Measurements from ENCODE around the gene FAM184B.

Gene FAM184B

GRCh38 chr4:17781300-17782287, at the start of gene FAM184B:
Gene FAM184B, minus strand, starts transcription at chr4:17781621. Its CDS starts 322 bp downstream, at chr4:17781299.
- no peak for DNase-seq

GRCh38 chr4:17823871-17824669, 42.6 kb upstream of the FAM184B start:
- DNase-seq: no peak

- DNase-seq: peak; percentile 2 to 5
Observed at GRCh38 chr4:17817027-17817426, 35.6 kb upstream of the FAM184B start.

GRCh38 chr4:17816142-17816541, 34.7 kb upstream of the FAM184B start:
- DNase-seq: no peak

- DNase-seq: no peak
Observed at GRCh38 chr4:17814140-17814539, 32.7 kb upstream of the FAM184B start.

GRCh38 chr4:17812801-17813200, 31.4 kb upstream of the FAM184B start:
- no peak for DNase-seq

- DNase-seq: no peak
Observed at GRCh38 chr4:17812125-17812524, 30.7 kb upstream of the FAM184B start.

GRCh38 chr4:17811078-17811603, 29.7 kb upstream of the FAM184B start:
- DNase-seq: no peak

GRCh38 chr4:17810260-17811077, 29.0 kb upstream of the FAM184B start, which contains the start of the genes DCAF16 and NCAPG:
Gene DCAF16, minus strand, starts transcription at chr4:17810757. Its CDS starts 6,616 bp downstream, at chr4:17804141.
Gene NCAPG, plus strand, starts transcription at chr4:17810979. Its CDS starts 99 bp downstream, at chr4:17811078.
- DNase-seq: peak; percentile 90 to 91

GRCh38 chr4:17809667-17810066, 28.2 kb upstream of the FAM184B start:
- no peak for DNase-seq

GRCh38 chr4:17807446-17807845, 26.0 kb upstream of the FAM184B start:
- DNase-seq: no peak

GRCh38 chr4:17805580-17806155, 24.2 kb upstream of the FAM184B start:
- DNase-seq: no peak

GRCh38 chr4:17797808-17798207, 16.4 kb upstream of the FAM184B start:
- no peak for DNase-seq

- no peak for DNase-seq
Observed at GRCh38 chr4:17794730-17795129, 13.3 kb upstream of the FAM184B start.

- DNase-seq: no peak
Observed at GRCh38 chr4:17788956-17789355, 7.5 kb upstream of the FAM184B start.

- DNase-seq: no peak
Observed at GRCh38 chr4:17787315-17787714, 5.9 kb upstream of the FAM184B start.

- no peak for DNase-seq
Observed at GRCh38 chr4:17786567-17786966, 5.1 kb upstream of the FAM184B start.

- no peak for DNase-seq
Observed at GRCh38 chr4:17785858-17786257, 4.4 kb upstream of the FAM184B start.

GRCh38 chr4:17780501-17781299, 721 bp downstream of the FAM184B start:
- peak; percentile 69 to 73 for DNase-seq

- no peak for DNase-seq
Observed at GRCh38 chr4:17778431-17778830, 3.0 kb downstream of the FAM184B start.

- DNase-seq: no peak
Observed at GRCh38 chr4:17773135-17773698, 8.2 kb downstream of the FAM184B start.
